GM21737 (cell line): ENCODE results near the gene CHMP1A.
A peak's percentile ranks its signal among the peaks of the same experiment; 100 is the strongest.
"Not testable (repeated sequence)": the region's sequence is repeated elsewhere in the genome, so short reads cannot be mapped to it uniquely, and the experiment has no call there.

ENCODE experiments used
- ATAC-seq: cut with Tn5 transposase; IDR thresholded peaks from one replicate; pipeline ENCODE4 v1.9.1; 2021; ENCODE audit warnings: mild to moderate bottlenecking, moderate library complexity; ENCODE audit not compliant: unreplicated experiment

CHMP1A gene

GRCh38 chr16:89657442-89658220, at the start of gene CHMP1A, which contains the start of gene SPATA33:
CHMP1A (minus strand) TSS chr16:89657708; CDS start chr16:89657588, 120 bp downstream.
SPATA33 (plus strand) TSS chr16:89657836; CDS start chr16:89657912, 76 bp downstream.
- ATAC-seq, result peak; percentile 82

GRCh38 chr16:89706518-89707260, 49.2 kb upstream of the CHMP1A start:
- ATAC-seq, result no peak

- no peak for ATAC-seq
Observed at GRCh38 chr16:89705006-89705405, 47.5 kb upstream of the CHMP1A start.

GRCh38 chr16:89704281-89704680, 46.8 kb upstream of the CHMP1A start:
- no peak for ATAC-seq

GRCh38 chr16:89701425-89702406, 44.2 kb upstream of the CHMP1A start, which contains the start of gene SPATA2L:
SPATA2L (minus strand) TSS chr16:89701705; CDS start chr16:89701232, 473 bp downstream.
- peak; percentile 58 for ATAC-seq

GRCh38 chr16:89700649-89701424, 43.3 kb upstream of the CHMP1A start:
- peak; percentile 4 for ATAC-seq

- ATAC-seq, result peak; percentile 44
Observed at GRCh38 chr16:89700100-89700648, 42.7 kb upstream of the CHMP1A start.

GRCh38 chr16:89699629-89700099, 42.2 kb upstream of the CHMP1A start:
- not testable (repeated sequence) for ATAC-seq

GRCh38 chr16:89698717-89699116, 41.2 kb upstream of the CHMP1A start:
- not testable (repeated sequence) for ATAC-seq

GRCh38 chr16:89697616-89698331, 40.3 kb upstream of the CHMP1A start:
- no peak for ATAC-seq

GRCh38 chr16:89697161-89697615, 39.7 kb upstream of the CHMP1A start:
- ATAC-seq, result no peak

GRCh38 chr16:89696670-89697128, 39.2 kb upstream of the CHMP1A start:
- ATAC-seq, result no peak

- no peak for ATAC-seq
Observed at GRCh38 chr16:89695875-89696669, 38.6 kb upstream of the CHMP1A start.

GRCh38 chr16:89695086-89695874, 37.8 kb upstream of the CHMP1A start:
- ATAC-seq, result no peak

GRCh38 chr16:89694784-89695085, 37.2 kb upstream of the CHMP1A start:
- ATAC-seq, result not testable (repeated sequence)

- no peak for ATAC-seq
Observed at GRCh38 chr16:89693931-89694783, 36.6 kb upstream of the CHMP1A start.
